Duodenal mucosa (tissue), 2 donors: ENCODE data around the gene CNTNAP3B.
"Not testable (repeated sequence)": the region's sequence is repeated elsewhere in the genome, so short reads cannot be mapped to it uniquely, and the experiment has no call there.

Experiments used
- H3K27ac ChIP-seq: one replicate; pipeline ENCODE4 v1.7.0; 2013; ENCODE audit warnings: low read depth, low read length
- H3K27me3 ChIP-seq, 2 donors: one replicate each; pipeline ENCODE4 v1.7.0; 2013; ENCODE audit warnings: low read length in 2 of 2, control low read depth in 1 of 2; ENCODE audit not compliant: insufficient read depth in 2 of 2, control insufficient read depth in 1 of 2
- H3K36me3 ChIP-seq, 2 donors: one replicate each; pipeline ENCODE4 v1.7.0; 2013; ENCODE audit warnings: low read length in 2 of 2, control low read depth in 1 of 2; ENCODE audit not compliant: insufficient read depth in 2 of 2, control insufficient read depth in 1 of 2
- H3K4me1 ChIP-seq, 2 donors: one replicate each; pipeline ENCODE4 v1.7.0; 2013; ENCODE audit warnings: low read length in 2 of 2, control low read depth in 1 of 2; ENCODE audit not compliant: insufficient read depth in 2 of 2, control insufficient read depth in 1 of 2
- H3K4me3 ChIP-seq, 2 donors: one replicate each; pipeline ENCODE4 v1.7.0; 2013; ENCODE audit warnings: low read length in 2 of 2, low read depth in 1 of 2
- H3K9ac ChIP-seq, 2 donors: one replicate each; pipeline ENCODE4 v1.7.0; 2013; ENCODE audit warnings: low read length in 2 of 2, low read depth in 1 of 2
- H3K9me3 ChIP-seq, 2 donors: one replicate each; pipeline ENCODE4 v1.7.0; 2013; ENCODE audit warnings: low read length in 2 of 2, control low read depth in 1 of 2; ENCODE audit not compliant: control insufficient read depth in 1 of 2

CNTNAP3B gene

GRCh38 chr9:42070035-42070799 is 59.0 kb downstream of the CNTNAP3B start:
- not testable (repeated sequence) for H3K9ac ChIP-seq, H3K9me3 ChIP-seq, H3K4me1 ChIP-seq, H3K4me3 ChIP-seq, H3K36me3 ChIP-seq, H3K27ac ChIP-seq, H3K27me3 ChIP-seq

- not testable (repeated sequence) for H3K4me3 ChIP-seq, H3K4me1 ChIP-seq, H3K36me3 ChIP-seq, H3K9ac ChIP-seq, H3K27ac ChIP-seq, H3K27me3 ChIP-seq, H3K9me3 ChIP-seq
These were observed 75.4 kb downstream of the CNTNAP3B start for GRCh38 chr9:42053874-42054273.

GRCh38 chr9:42050701-42051100 is 78.5 kb downstream of the CNTNAP3B start:
- not testable (repeated sequence) for H3K27ac ChIP-seq, H3K9me3 ChIP-seq, H3K9ac ChIP-seq, H3K36me3 ChIP-seq, H3K4me1 ChIP-seq, H3K4me3 ChIP-seq, H3K27me3 ChIP-seq

DNA sequence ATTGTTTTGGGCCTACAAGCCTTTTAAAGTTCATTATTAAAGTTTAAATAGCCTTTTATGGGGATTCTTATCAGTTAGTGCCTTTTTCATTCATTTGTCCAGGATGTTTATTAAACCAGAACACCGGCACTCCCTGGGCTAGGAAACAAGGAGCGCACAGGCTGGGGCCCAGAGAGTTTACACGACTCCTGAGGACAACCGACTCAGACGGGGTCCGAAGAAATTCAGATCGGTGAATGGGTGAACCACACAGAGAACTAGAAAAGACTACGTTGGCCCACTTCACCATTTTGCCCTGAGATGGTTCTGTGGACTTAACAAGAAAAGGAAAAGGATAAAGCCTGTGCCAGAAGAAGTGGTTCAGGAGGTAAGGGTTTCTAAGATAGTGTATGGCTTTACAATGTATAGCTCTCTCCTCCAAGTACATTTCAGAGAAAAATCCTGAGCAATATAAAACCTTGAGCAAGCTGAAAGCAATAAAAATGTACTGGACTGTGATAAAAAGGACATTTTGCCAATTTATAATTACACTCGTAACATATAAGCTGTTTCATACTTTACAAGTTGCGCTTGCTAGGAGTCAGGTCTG is 84.7 kb downstream of the CNTNAP3B start:
- not testable (repeated sequence) for H3K4me3 ChIP-seq, H3K4me1 ChIP-seq, H3K27me3 ChIP-seq, H3K36me3 ChIP-seq, H3K9me3 ChIP-seq, H3K27ac ChIP-seq, H3K9ac ChIP-seq

DNA sequence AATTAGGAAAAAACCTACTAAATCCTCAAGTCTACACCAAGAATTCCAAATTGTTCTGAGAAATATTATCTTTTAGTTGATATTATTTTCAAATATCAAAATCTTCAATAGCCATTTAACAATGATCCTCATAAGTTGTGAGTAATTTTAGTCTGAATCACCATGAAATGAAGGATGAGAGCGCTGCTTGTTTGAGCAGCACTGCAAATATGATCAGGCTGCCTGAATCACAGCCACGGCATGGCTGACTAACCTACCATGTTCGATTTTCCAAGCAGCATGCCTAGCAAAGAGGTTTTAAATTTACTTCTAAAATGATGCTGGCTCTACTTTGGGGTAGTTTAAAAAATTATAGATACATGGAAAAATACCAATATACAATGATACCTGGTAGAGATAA is 95.7 kb downstream of the CNTNAP3B start:
- not testable (repeated sequence) for H3K9me3 ChIP-seq, H3K9ac ChIP-seq, H3K4me3 ChIP-seq, H3K27ac ChIP-seq, H3K27me3 ChIP-seq, H3K4me1 ChIP-seq, H3K36me3 ChIP-seq

- not testable (repeated sequence) for H3K36me3 ChIP-seq, H3K27me3 ChIP-seq, H3K4me3 ChIP-seq, H3K9ac ChIP-seq, H3K9me3 ChIP-seq, H3K27ac ChIP-seq, H3K4me1 ChIP-seq
These were observed 108.6 kb downstream of the CNTNAP3B start for GRCh38 chr9:42020639-42021038.

DNA sequence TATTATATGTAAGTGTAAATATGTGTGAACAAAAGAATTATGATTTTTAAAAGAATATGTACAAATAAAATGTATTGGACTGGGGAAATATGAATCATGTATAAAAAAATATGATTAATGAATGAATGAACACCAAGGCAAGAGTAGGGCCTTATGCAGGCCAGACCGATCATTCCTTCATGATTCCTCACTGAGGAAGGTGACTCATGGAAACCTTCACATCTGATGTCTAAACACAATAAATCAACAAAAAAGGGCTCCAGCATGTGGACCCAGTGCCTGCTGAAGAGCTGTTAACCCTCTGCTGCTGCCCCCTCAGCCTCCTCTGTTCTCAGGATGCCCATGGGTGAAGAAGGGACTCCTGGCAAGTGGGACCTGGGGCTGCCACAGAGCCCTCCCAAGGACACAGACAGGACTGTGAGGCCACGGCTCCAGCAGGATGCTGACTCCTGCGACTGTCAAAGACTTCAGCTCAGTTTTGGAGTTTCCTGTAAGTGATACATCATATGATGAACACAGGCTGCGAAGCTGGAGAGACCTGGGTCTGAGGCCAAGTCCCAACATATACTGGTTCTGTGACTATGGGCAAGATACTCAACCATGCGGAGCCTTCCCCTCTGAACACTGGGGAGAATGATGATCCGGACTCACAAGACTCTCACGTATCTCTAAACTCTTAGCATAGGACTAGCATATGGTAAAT is 110.9 kb downstream of the CNTNAP3B start:
- not testable (repeated sequence) for H3K27ac ChIP-seq, H3K9ac ChIP-seq, H3K27me3 ChIP-seq, H3K4me1 ChIP-seq, H3K36me3 ChIP-seq, H3K9me3 ChIP-seq, H3K4me3 ChIP-seq

DNA sequence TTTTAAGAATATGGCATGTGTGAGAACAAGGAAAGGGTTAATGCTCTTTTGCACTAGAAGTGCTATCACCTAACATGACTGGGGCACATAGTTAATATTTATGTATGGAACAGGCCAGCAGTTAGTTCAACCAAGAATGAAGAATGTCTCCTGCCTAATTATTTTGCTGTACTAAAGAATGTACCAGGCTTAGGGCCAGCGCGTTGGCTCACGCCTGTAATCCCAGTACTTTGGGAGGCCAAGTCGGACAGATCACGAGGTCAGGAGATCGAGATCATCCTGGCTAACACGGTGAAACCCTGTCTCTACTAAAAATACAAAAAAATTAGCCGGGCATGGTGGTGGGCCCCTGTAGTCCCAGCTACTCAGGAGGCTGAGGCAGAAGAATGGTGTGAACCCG is 114.9 kb downstream of the CNTNAP3B start:
- H3K9ac ChIP-seq, H3K4me3 ChIP-seq, H3K36me3 ChIP-seq, H3K27ac ChIP-seq, H3K4me1 ChIP-seq, H3K27me3 ChIP-seq, H3K9me3 ChIP-seq: not testable (repeated sequence)

- H3K4me1 ChIP-seq, H3K27me3 ChIP-seq, H3K9ac ChIP-seq, H3K4me3 ChIP-seq, H3K27ac ChIP-seq, H3K36me3 ChIP-seq, H3K9me3 ChIP-seq: not testable (repeated sequence)
These were observed 137.6 kb downstream of the CNTNAP3B start for GRCh38 chr9:41991607-41992006.

DNA sequence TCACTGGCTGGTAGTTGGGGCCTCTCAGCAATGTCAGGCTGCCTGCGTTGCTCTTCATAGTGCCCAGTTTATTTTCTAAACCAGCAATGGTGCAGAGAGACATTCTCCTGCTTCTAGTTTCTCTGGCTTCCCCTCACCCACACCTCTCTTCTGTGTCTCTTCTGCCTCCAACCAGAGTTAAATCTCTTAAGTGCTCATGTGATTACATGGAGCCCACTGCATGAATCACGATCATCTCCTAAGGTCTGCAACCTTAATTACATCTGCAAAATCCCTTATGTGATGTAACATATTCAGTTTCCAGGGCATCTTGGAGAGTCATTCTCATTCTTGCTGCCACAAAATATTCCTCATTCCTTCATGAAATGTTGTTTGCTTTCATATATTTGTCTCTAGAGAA is 149.0 kb downstream of the CNTNAP3B start:
- H3K4me1 ChIP-seq, H3K4me3 ChIP-seq, H3K27me3 ChIP-seq, H3K9ac ChIP-seq, H3K27ac ChIP-seq, H3K36me3 ChIP-seq, H3K9me3 ChIP-seq: not testable (repeated sequence)
